K562 (cell line): ENCODE data around the gene ZNF30.
"Not testable (repeated sequence)": the region's sequence is repeated elsewhere in the genome, so short reads cannot be mapped to it uniquely, and the experiment has no call there.

ENCODE experiments used
- CREB1 ChIP-seq, 2 experiments: sonication (generic) in 1 of 2; formaldehyde crosslinking in 1 of 2; IDR thresholded peaks; 2 replicates each; pipeline versions ENCODE4 v1.6.1 to v1.8.0; 2012 to 2022; ENCODE audit warnings: inconsistent platforms in 1 of 2, mild to moderate bottlenecking in 1 of 2, missing genetic modification reagents in 1 of 2, moderate library complexity in 1 of 2
- E2F5 ChIP-seq: sonication (generic); formaldehyde crosslinking; IDR thresholded peaks from 2 replicates; pipeline ENCODE4 v1.8.0; 2022; ENCODE audit warnings: mild to moderate bottlenecking, missing genetic modification reagents
- FUS ChIP-seq: fragments of 200-400 bp; formaldehyde crosslinking; optimal IDR thresholded peaks from 2 replicates; pipeline ENCODE3; 2017; ENCODE audit warnings: low read depth, low read length
- JUN ChIP-seq, 2 experiments: sonication (generic) in 1 of 2; formaldehyde crosslinking in 1 of 2; IDR thresholded peaks; 2 replicates each; pipeline versions ENCODE4 v1.6.1 to v1.8.0; 2012 to 2022; ENCODE audit warnings: borderline replicate concordance in 2 of 2, mild to moderate bottlenecking in 2 of 2, improper control_type of control experiment in 1 of 2, low read depth in 1 of 2, low read length in 1 of 2, missing genetic modification reagents in 1 of 2
- MEIS2 ChIP-seq: fragments of 450-650 bp; IDR thresholded peaks from 2 replicates; pipeline ENCODE4 v1.6.1; 2014; ENCODE audit warnings: mild to moderate bottlenecking; ENCODE audit not compliant: partially characterized antibody
- PHF8 ChIP-seq: fragments of 200-600 bp; sonication (generic); IDR thresholded peaks from 2 replicates; pipeline ENCODE4 v1.6.1; 2012; ENCODE audit warnings: mixed run types, mild to moderate bottlenecking, inconsistent platforms, low read length, moderate library complexity, borderline replicate concordance
- SIN3A ChIP-seq, 2 experiments: fragments of 150-350 bp in 1 of 2; IDR thresholded peaks; 2 replicates each; pipeline ENCODE4 v1.6.1; 2011 to 2016; ENCODE audit warnings: borderline replicate concordance in 2 of 2, low read depth in 2 of 2, low read length in 2 of 2, mild to moderate bottlenecking in 2 of 2, moderate library complexity in 2 of 2; ENCODE audit not compliant: control insufficient read depth in 1 of 2
- ZNF146 ChIP-seq: IDR thresholded peaks from one replicate; pipeline ENCODE4 v1.6.1; 2018; ENCODE audit warnings: missing compliant biosample characterization; ENCODE audit not compliant: unreplicated experiment
- ZZZ3 ChIP-seq: fragments of 450-650 bp; IDR thresholded peaks from 2 replicates; pipeline ENCODE4 v1.6.1; 2016; ENCODE audit warnings: antibody characterized with exemption, mild to moderate bottlenecking, moderate library complexity

- not testable (repeated sequence) for TF ChIP-seq ZNF146 (CRISPR knock-in tag); CREB1 (IDR thresholded peaks at IDR 0.05); CREB1 (CRISPR knock-in tag; IDR thresholded peaks at IDR 0.05); E2F5; JUN (IDR thresholded peaks at IDR 0.05; ENCODE audit: borderline replicate concordance, low read depth, low read length); JUN (CRISPR knock-in tag; IDR thresholded peaks at IDR 0.05; ENCODE audit: borderline replicate concordance); FUS; ZZZ3; PHF8; SIN3A (IDR thresholded peaks at IDR 0.05; ENCODE audit: borderline replicate concordance in 2 of 2, control insufficient read depth in 1 of 2, low read depth in 2 of 2, low read length in 2 of 2)
- peak; percentile 53 for TF ChIP-seq MEIS2
These were observed 6.5 kb upstream of the ZNF30 start for GRCh38 chr19:34920090-34920786.
